SKM-1 (cell line): ENCODE results near the gene ARMS2.

Experiments
- DNase-seq: peaks from one replicate; lab custom pipeline; 2025; ENCODE audit not compliant: unreplicated experiment; lab: John Stamatoyannopoulos, UW

The ARMS2 gene

DNA sequence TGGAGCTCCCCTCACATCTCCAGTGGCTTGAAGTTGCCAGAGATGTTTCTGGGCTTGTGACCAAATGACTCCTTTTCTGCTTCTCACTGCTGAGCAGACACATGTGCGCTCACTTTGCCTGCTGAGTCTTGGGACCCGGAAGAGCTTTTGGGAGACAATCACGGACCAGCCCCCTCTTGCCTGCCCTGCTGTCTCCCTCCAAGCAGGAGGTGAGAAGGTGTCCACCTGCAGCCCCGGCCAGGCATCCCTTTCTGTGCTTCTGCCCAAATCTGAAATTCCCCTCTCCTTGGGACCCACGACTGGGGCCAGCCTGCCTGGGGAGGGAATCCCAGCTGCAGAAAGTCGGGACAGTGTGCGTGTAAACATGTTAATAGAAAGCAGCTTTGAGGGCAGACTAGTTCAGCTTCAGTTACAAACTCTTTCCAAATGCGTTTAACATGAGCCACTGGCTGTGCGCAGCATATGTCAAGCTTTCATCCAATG is 38.6 kb downstream of the ARMS2 start:
- DNase-seq: no peak

DNA sequence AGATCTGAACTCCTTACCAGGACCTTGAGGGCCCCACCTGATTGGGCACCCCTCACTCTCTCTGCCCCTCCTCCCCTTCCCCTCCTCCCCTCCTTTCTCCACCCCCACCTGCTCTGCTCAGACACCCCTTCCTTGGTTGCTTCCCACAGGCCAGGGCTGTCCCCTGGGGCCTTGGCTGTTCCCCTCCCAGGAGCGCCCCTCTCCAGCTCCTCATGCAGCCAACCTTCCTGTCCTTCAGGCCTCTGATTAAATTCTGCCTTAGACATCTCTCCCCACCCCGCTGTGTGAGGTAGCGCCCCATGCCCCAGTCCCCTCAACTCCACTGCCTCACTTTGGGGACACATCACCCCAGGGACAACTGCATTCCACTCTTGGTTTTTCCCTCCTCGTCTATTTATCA is 39.3 kb downstream of the ARMS2 start:
- no peak for DNase-seq

DNA sequence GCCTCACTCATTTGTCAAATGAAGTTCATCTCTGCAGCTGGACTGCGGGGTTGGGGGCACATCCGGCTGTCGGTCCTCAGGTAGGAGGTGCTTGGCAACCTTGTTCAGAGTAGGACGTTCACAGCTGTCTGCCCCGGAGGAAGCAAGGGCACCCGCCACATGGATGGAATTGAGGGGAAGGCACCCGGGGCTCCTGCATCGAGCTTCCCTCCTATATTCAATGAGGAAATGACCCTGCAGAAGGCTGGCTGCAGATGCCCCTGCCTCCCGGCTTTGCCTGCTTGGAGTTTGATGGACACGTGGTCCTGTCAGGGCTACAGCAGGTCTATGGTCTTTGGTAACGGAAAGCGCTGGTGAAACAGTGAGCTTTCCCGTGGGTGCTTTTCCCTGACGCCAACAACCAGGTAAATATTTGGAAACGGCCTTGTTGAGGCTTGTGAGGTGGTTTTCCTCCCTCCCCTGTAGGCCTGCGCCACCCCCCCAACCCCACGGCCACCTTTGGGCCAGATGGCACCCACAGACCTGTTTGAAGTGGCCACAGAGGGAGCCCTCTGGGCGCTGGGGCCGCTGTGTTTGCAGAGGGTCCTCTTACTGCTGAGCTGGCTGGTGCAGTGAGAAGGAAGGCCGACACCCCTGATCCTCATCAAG is 39.8 kb downstream of the ARMS2 start:
- no peak for DNase-seq

DNA sequence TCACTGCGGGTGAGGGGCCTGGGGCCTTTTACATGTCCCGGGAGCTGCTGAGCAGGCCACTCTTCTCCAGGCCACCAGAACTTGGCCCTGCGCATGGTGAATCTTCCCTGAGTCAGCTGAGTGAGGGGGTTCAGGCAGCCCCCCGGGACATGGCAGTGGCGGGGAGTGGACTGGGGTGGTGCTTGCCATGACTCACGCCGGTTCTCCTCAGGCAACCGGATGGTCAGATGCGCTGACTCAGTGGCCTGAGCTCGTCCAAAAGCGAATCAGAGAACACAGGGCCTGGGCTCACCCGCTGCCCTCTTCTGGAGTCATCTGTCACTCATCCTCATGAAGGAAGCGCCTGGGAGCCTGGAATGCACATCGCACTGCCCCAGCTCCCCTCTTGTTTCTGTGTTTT is 40.4 kb downstream of the ARMS2 start:
- DNase-seq: no peak

DNA sequence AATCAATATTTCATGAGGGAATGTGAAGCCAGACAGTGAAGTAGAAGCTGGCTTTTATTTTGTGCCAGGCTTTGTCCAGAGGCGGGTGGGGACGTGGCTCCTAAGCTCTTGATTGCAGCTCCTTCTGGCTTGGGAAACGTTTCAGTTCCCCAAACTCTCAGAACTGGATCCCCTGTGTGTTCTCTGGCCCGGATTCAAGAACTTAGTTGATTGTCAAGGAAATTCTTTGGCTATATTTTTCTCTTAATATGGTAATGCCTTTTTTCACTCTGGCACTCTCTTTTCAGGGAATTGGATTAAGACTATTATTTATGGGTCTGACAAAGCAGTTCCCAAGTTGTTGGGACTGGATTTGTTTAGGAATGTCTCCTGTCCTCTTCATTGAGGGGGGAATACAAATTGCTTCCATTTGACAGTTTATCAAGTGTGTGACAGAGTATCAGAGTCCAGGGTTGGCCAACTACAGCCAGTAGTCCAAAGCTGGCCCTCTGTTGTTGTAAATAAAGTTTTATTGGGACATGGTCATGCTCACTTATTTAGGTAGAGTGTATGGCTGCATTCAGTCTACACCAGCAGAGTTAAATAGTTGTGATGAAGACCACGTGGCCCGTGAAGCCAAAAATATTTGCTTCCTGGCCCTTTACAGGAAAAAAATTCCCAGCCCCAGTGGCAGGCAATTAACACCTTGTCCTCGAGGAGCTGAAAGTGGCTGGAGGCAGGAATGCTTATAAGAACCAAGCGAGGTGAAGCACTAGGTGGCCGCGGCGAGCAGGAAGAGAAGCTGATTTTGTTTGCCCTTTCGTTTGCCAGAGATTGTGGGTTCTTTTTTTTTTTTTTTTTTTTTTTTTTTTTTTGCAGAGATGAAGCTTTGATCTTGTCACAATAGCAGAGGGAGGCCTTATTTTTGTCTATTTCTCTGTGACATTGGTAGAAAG is 41.2 kb downstream of the ARMS2 start:
- DNase-seq: no peak

DNA sequence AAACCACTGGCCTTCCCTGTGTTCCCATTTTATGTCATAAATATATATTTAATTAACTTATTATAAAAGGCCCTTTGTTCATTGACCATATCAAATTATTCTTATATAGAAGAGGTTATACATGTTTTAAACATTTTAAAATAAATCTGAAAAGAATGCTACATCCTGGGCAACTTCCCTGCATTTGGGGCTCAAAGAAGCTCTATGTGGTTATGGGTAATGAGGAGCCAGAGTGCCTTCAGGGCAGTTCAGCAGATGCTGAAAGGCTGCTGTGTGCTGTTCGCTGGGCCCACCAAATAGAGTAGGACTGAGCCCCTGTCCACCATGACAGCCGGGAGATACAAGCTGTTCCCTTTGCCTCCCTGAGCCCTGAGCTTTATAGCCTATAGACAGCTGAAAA is 42.8 kb downstream of the ARMS2 start:
- no peak for DNase-seq

DNA sequence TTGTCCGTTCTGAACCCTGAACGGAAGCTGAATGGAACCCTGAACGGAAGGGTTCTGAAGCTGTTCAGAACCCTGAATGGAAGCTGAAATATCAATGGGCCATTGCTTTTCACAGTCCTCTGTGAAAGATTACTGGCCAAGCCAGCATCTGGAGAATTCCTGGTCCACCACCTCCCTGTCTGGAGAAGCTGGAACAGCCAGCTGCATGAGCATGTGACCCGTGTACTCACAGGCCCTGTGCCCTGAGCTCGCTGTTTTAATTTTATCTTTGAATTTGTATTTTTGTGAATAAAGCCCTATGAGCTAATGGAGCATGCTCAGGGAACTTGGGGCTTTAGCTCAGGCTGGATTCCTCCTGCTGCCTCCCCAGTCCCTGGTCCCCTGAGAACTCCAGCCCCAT is 44.1 kb downstream of the ARMS2 start:
- no peak for DNase-seq

DNA sequence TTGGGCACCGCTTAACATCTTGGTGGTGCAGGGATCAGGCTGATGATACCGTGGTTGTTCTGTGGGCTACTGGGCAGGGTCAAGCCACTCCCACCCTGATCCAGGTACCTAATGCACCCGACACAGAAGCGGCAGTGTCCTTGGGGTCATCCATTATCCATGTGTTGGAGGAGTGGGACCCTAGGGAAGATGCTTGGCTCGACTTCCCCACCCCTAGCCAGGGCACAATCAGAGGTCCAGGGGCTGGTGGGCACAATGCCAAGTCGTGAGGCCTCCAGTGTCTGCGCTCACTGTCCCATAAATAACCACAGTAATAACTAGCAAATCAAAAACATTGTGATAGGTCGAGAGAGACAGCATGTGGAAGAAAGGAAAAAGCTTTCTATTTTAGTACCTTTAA is 44.6 kb downstream of the ARMS2 start:
- no peak for DNase-seq

DNA sequence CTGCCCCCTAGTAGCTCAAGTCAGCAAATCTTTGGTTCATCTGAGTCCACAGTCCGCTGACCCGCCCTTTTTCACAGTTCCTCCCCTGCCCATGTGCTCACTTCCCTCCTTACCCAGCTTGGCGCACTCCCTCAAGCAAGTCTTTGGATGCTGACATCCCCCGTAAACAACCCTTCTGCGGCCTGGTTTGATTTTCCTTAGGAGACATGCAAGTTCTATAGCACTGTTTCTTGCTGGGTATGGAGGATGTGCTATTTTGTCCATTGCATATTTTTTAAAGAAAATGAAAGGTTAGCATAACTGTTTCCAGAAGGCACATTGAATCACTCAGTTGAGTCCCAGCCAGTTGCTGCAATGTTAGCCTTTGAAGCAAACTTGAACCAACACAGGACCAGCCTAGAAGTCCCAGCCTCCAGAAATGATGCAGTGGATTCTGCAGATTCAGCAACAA is 45.1 kb downstream of the ARMS2 start:
- DNase-seq: no peak

DNA sequence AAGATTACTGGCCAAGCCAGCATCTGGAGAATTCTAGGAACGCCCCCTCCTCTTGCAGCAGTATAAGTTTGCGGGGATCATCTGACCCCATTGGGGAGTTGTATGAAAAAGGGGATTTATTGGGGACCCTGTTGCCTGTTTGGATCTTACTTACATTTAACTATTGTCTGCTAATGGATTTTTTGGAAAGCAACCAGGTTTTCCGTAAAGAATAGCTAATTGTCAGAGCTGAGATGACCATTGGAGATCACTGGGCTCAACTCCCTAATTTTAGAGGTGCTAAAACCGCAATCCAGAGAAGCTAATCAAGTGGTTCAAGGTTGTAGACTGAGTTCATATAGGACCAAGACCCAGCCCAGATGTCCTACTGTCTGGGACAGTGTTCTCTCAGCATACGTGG is 45.7 kb downstream of the ARMS2 start:
- DNase-seq: no peak

DNA sequence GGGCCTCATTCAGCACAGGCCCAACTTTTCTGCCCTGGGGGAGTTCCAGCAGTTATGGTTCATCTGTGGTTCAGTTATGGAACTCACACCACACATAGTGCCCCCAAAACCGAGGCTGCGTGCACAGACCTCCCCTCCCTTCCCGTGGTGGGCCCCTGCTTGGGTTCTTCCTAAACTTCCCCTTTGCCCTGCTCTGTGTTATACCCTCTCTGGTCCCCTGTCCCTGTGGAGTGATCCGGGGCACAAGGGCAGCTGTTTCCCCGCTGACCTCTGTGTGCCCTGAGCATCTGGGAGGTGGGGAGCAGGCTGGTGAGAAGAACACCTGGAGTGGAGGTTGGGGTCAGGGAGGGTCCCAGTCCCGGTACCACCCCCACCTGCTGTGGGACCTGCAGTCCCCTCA is 46.3 kb downstream of the ARMS2 start:
- DNase-seq: no peak

DNA sequence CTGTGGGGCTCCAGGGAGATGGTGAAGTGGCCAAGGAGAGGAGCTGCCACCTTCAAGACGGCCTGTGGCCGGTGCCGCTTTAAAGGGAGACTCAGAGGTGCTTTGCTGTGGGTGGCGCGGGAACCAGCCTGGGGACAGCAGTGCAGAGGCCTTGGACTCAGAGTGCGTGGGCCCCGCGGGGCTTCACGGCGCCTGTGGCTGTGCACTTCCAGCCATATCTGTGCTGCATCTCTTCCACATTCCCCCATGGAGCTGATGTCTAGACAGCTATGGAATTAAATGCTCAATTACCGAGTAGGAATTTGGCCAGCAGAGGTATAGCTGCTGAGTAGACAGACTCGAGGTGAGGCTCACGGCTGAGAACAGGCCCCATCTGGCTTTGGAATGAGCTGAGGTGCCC is 48.6 kb downstream of the ARMS2 start:
- DNase-seq: no peak

DNA sequence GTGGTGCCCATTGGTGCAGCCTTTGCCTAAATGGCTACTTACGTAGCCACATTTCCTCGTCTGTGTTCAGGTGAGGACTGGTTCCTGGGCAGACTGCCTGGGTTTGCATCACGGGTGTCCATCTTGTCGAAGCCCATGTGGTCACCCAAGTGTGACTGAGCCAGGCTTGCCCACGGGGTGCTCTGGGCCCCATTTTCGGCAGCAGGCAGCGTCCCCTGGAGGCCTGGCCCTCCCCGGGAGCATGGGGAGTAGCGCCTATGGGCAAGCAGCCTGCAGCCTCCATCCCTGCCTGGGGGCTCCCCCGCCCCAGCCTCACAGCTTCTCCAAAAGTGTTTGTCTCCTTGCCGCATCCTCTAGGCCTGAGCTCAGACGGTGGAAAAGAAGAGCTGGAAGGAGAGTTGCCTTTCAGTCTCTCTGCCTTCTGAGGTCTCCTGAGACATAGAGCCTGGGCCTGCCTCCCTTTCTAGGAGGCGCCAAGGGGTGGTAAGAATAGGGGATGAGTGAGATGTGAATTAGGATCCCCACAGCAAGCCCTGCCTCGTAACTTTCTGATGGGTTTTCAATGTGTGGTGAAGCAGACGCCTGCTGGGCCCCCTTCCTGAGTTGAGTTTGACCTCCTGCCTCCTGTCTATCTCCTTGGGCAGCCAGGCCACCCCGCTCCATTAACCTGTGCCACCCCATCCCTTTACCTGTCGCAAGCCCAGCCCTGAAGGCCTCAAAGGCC is 49.6 kb downstream of the ARMS2 start:
- DNase-seq: no peak

DNA sequence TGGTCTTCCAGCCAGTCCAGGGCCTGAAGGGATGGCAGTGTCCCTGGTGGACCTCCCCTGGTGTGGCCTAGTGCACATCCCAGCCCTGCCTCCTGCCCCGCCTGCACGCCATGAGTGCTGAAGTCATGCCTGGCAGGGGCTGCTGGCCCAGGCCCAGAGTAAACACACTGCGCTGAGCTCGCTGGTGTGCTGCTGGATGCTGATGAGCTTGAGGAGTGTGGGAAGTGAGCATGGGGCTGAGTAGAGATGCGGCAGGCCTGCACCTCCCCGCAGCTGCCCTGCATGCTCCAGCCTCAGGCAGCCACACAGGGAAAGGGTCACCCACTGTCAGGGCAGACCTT is 50.1 kb downstream of the ARMS2 start:
- DNase-seq: no peak

DNA sequence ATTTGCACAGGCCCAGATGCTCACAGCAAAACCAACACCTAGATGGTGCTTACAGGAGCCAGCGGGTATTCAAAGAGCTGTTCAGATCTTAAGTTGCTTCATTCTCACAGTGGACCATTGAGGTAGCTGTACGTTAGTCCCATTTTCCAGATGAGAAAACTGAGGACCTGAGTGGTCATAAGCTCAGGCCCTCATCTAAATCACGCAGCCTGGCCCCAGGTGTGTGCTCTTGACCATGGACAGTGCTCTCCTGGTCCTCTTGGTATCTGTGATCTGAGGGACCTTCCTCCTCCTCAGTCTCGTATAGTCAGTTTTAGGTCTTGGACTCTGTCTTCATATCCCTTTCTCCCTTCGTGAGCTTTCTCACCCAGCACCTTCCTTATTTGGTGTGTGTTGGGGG is 50.6 kb downstream of the ARMS2 start:
- DNase-seq: no peak

DNA sequence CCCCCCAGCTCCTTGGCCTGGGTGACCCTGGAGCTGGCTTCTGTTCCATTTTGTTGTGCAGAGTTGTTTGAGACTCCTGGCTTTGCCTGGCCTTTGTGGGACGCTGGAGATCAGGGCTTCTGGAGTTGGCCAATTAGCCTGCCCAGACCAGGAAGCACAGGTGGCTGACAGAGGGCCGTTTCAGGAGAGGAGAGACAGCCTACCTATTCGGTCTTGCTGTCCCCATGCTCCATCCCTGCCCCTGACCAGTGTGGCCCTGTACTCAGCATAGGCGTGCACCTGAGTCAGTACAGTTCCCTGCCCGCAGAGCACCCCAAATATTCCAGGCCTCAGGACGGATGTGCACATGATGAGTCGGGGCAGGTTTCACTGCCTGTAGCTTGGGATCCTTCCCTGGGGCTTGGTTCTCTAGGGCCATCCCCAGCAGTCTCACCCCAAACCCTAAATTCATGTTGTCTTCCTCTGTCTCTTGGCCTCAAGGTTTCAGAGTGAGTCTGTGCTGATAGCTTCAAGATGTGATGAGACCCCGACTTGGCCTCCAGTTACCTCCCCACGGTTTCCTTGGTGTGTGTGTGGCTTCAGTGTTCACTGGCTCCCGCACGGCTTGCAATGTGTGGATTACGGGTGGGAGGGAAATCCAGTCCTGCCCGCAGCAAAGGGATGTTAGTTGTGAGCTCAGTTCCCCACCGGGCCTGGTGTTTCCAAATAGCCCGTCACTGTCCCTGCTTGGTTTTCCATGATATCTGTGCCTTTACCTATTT is 51.6 kb downstream of the ARMS2 start:
- DNase-seq: no peak
